CD8-positive, alpha-beta memory T cell (primary cell): Measurements from ENCODE around the gene PPP4R4. TPM values are rescaled to one million over a fixed set of nuclear protein-coding genes. Genes with fewer than 3 reads are reported as not detected.
"Not testable (repeated sequence)": the region's sequence is repeated elsewhere in the genome, so short reads cannot be mapped to it uniquely, and the experiment has no call there.

Experiments used
- CTCF ChIA-PET: fragments of 350-600 bp; sonication (Branson Sonifier 250); formaldehyde crosslinking; loops from one replicate; lab custom pipeline; 2021; ENCODE audit warnings: antibody characterized with exemption; lab: Charles Lee
- POLR2A ChIA-PET: fragments of 350-600 bp; sonication (Branson Sonifier 250); formaldehyde crosslinking; loops from one replicate; lab custom pipeline; 2021; ENCODE audit warnings: antibody characterized with exemption; lab: Charles Lee
- DNase-seq, 5 donors: peaks; one replicate each; pipeline versions ENCODE4 v3.0.0 to v3.0.0-alpha.2; 2020 to 2022; ENCODE audit warnings: mixed read lengths in 1 of 5
- H3K27ac ChIP-seq: one replicate; pipeline ENCODE4 v1.7.0; 2013; ENCODE audit warnings: low read depth, mild to moderate bottlenecking, low read length, moderate library complexity
- H3K27me3 ChIP-seq: 2 replicates; pipeline ENCODE4 v1.7.0; 2013; ENCODE audit warnings: low read length, mild to moderate bottlenecking; ENCODE audit not compliant: insufficient read depth, poor library complexity, severe bottlenecking
- H3K36me3 ChIP-seq: 2 replicates; pipeline ENCODE4 v1.7.0; 2013; ENCODE audit warnings: mild to moderate bottlenecking, low read length, moderate library complexity; ENCODE audit not compliant: insufficient read depth
- H3K4me1 ChIP-seq: 2 replicates; pipeline ENCODE4 v1.7.0; 2013; ENCODE audit warnings: mild to moderate bottlenecking, low read length, moderate library complexity; ENCODE audit not compliant: insufficient read depth
- H3K4me3 ChIP-seq: 2 replicates; pipeline ENCODE4 v1.7.0; 2013; ENCODE audit warnings: mild to moderate bottlenecking, low read length
- H3K9me3 ChIP-seq: 2 replicates; pipeline ENCODE4 v1.7.0; 2013; ENCODE audit warnings: mild to moderate bottlenecking, low read length
- H3K27ac Mint-ChIP-seq, 8 donors: one replicate each; pipeline ENCODE4 v1.8.0; 2020 to 2021; ENCODE audit warnings: mixed read lengths in 8 of 8, mild to moderate bottlenecking in 6 of 8, inconsistent platforms in 3 of 8, moderate library complexity in 3 of 8
- H3K27me3 Mint-ChIP-seq, 2 donors: one replicate each; pipeline ENCODE4 v1.8.0; 2020 to 2021; ENCODE audit warnings: mixed read lengths in 2 of 2, mild to moderate bottlenecking in 1 of 2, moderate library complexity in 1 of 2
- H3K36me3 Mint-ChIP-seq, 3 donors: one replicate each; pipeline ENCODE4 v1.8.0; 2020 to 2021; ENCODE audit warnings: mixed read lengths in 3 of 3, inconsistent platforms in 1 of 3, mild to moderate bottlenecking in 1 of 3
- H3K4me1 Mint-ChIP-seq, 3 donors: one replicate each; pipeline ENCODE4 v1.8.0; 2020 to 2021; ENCODE audit warnings: mixed read lengths in 3 of 3, inconsistent platforms in 1 of 3, mild to moderate bottlenecking in 1 of 3
- H3K4me3 Mint-ChIP-seq, 7 donors: one replicate each; pipeline ENCODE4 v1.8.0; 2020 to 2021; ENCODE audit warnings: mixed read lengths in 7 of 7, mild to moderate bottlenecking in 6 of 7, moderate library complexity in 4 of 7, inconsistent platforms in 2 of 7
- H3K9me3 Mint-ChIP-seq, 5 donors: one replicate each; pipeline ENCODE4 v1.8.0; 2020 to 2022; ENCODE audit warnings: mixed read lengths in 5 of 5, mild to moderate bottlenecking in 3 of 5, moderate library complexity in 2 of 5, inconsistent platforms in 1 of 5
- polyA plus RNA-seq: library from polyadenylated mRNA; unstranded; fragments of 300-500 nt; fragmentation: Illumina TruSeq; gene quantifications from one replicate; pipeline ENCODE4 v1.2.3, GENCODE V29; 2021
- total RNA-seq, 2 experiments: library from RNA; stranded (reverse); gene quantifications; one replicate each; pipeline ENCODE4 v1.2.3, GENCODE V29; 2021

Gene PPP4R4
- total and polyA plus RNA-seq, 3 experiments from 2014 or later: 0.17 to 1.8 (median 1.2) TPM

- ChIA-PET CTCF (interaction anchor here (1.2 to 2.1 kb wide), 2 partner anchors 16 to 27 kb away, joined by 4 to 8 read pairs; no protein-coding TSS in a partner anchor), POLR2A (no interaction called here)
- H3K27me3 Mint-ChIP-seq: peaks cover 18 to 39% of the 10 kb centered on the region in 2 donors
- Histone ChIP-seq H3K9me3 (no peaks in the 10 kb centered on the region), H3K36me3 (no peaks in the 10 kb centered on the region), H3K4me3 (no peak overlapping the region), H3K27ac (no peak overlapping the region), H3K27me3 (no peaks in the 10 kb centered on the region), H3K4me1 (peaks cover 5% of the 10 kb centered on the region)
- no peak overlapping the region for H3K27ac Mint-ChIP-seq
- no peaks in the 10 kb centered on the region for H3K9me3 Mint-ChIP-seq
- DNase-seq: no peak
- H3K36me3 Mint-ChIP-seq: peaks cover 0 to 9% (median 0%) of the 10 kb centered on the region in 3 donors
- peaks cover 2 to 6% (median 4%) of the 10 kb centered on the region in 3 donors for H3K4me1 Mint-ChIP-seq
- peak overlapping the region in 1 of 7 donors; percentile 5 for H3K4me3 Mint-ChIP-seq
These were observed 21.4 kb upstream of the PPP4R4 start for GRCh38 chr14:94152676-94153075.

- Mint-ChIP-seq H3K4me3 (no peak overlapping the region), H3K27ac (no peak overlapping the region), H3K4me1 (peaks cover 13 to 18% (median 16%) of the 10 kb centered on the region in 3 donors), H3K9me3 (no peaks in the 10 kb centered on the region), H3K36me3 (peaks cover 0 to 9% (median 0%) of the 10 kb centered on the region in 3 donors), H3K27me3 (peaks cover 18 to 39% of the 10 kb centered on the region in 2 donors)
- Histone ChIP-seq H3K27ac (no peak overlapping the region), H3K9me3 (no peaks in the 10 kb centered on the region), H3K4me1 (peaks cover 17% of the 10 kb centered on the region), H3K4me3 (no peak overlapping the region), H3K36me3 (no peaks in the 10 kb centered on the region), H3K27me3 (no peaks in the 10 kb centered on the region)
- DNase-seq: no peak
- POLR2A ChIA-PET: no interaction called here
- CTCF ChIA-PET: interaction anchor here (2.1 kb wide), 1 partner anchor 17 kb away, joined by 8 read pairs; no protein-coding TSS in a partner anchor
These were observed 20.3 kb upstream of the PPP4R4 start for GRCh38 chr14:94153750-94154342.

- Mint-ChIP-seq H3K27me3 (peaks cover 13 to 42% of the 10 kb centered on the region in 2 donors), H3K4me1 (peaks cover 24 to 38% (median 28%) of the 10 kb centered on the region in 3 donors)
- H3K4me3 ChIP-seq, H3K9me3 ChIP-seq, H3K27ac ChIP-seq, POLR2A ChIA-PET, H3K36me3 Mint-ChIP-seq, H3K27me3 ChIP-seq, H3K9me3 Mint-ChIP-seq, H3K36me3 ChIP-seq, H3K27ac Mint-ChIP-seq, H3K4me3 Mint-ChIP-seq, DNase-seq: not testable (repeated sequence)
- CTCF ChIA-PET: interaction anchor here (4.1 kb wide), 1 partner anchor 19 kb away, joined by 16 read pairs; no protein-coding TSS in a partner anchor
- peaks cover 27% of the 10 kb centered on the region for H3K4me1 ChIP-seq
These were observed 18.0 kb upstream of the PPP4R4 start for GRCh38 chr14:94156143-94156542.

- Mint-ChIP-seq H3K27ac (no peak overlapping the region), H3K9me3 (no peaks in the 10 kb centered on the region), H3K27me3 (peaks cover 11 to 35% of the 10 kb centered on the region in 2 donors), H3K36me3 (peaks cover 0 to 9% (median 0%) of the 10 kb centered on the region in 3 donors), H3K4me1 (peaks cover 33 to 49% (median 33%) of the 10 kb centered on the region in 3 donors), H3K4me3 (no peak overlapping the region)
- H3K27me3 ChIP-seq: no peaks in the 10 kb centered on the region
- ChIA-PET CTCF (interaction anchor here (1.0 to 4.1 kb wide), 2 partner anchors 20 to 24 kb away, joined by 4 to 16 read pairs; no protein-coding TSS in a partner anchor), POLR2A (no interaction called here)
- no peak for DNase-seq
- no peak overlapping the region for H3K4me3 ChIP-seq
- no peaks in the 10 kb centered on the region for H3K36me3 ChIP-seq
- H3K4me1 ChIP-seq: peaks cover 37% of the 10 kb centered on the region
- H3K27ac ChIP-seq: no peak overlapping the region
- no peaks in the 10 kb centered on the region for H3K9me3 ChIP-seq
These were observed 16.9 kb upstream of the PPP4R4 start for GRCh38 chr14:94157197-94157596.

- Mint-ChIP-seq H3K36me3 (peaks cover 0 to 3% (median 0%) of the 10 kb centered on the region in 3 donors), H3K4me3 (peak overlapping the region; percentile 15 to 69 (median 46)), H3K4me1 (peaks cover 33 to 52% (median 34%) of the 10 kb centered on the region in 3 donors), H3K9me3 (no peaks in the 10 kb centered on the region), H3K27ac (peak overlapping the region in 6 of 8 donors; percentile 2 to 72 (median 14)), H3K27me3 (peaks cover 8 to 25% of the 10 kb centered on the region in 2 donors)
- ChIA-PET CTCF (interaction anchor here (1.0 to 4.1 kb wide), 2 partner anchors 21 to 25 kb away, joined by 4 to 16 read pairs; no protein-coding TSS in a partner anchor), POLR2A (no interaction called here)
- H3K9me3 ChIP-seq: no peaks in the 10 kb centered on the region
- peak overlapping the region; percentile 30 for H3K4me3 ChIP-seq
- no peaks in the 10 kb centered on the region for H3K27me3 ChIP-seq
- H3K36me3 ChIP-seq: no peaks in the 10 kb centered on the region
- no peak overlapping the region for H3K27ac ChIP-seq
- peaks cover 41% of the 10 kb centered on the region for H3K4me1 ChIP-seq
- DNase-seq: peak in 2 of 5 donors; percentile 34
These were observed 15.8 kb upstream of the PPP4R4 start for GRCh38 chr14:94158239-94158883.

GRCh38 chr14:94161058-94161457 is 13.1 kb upstream of the PPP4R4 start:
- Mint-ChIP-seq H3K36me3 (no peaks in the 10 kb centered on the region), H3K4me3 (no peak overlapping the region), H3K27ac (peak overlapping the region in 4 of 8 donors; percentile 41 to 81 (median 75)), H3K4me1 (peaks cover 33 to 60% (median 34%) of the 10 kb centered on the region in 3 donors), H3K9me3 (no peaks in the 10 kb centered on the region), H3K27me3 (peaks cover 6 to 14% of the 10 kb centered on the region in 2 donors)
- no peaks in the 10 kb centered on the region for H3K27me3 ChIP-seq
- H3K36me3 ChIP-seq: no peaks in the 10 kb centered on the region
- POLR2A ChIA-PET: no interaction called here
- CTCF ChIA-PET: interaction anchor here (1.1 to 2.8 kb wide), 4 partner anchors 14 to 190 kb away, joined by 3 to 12 read pairs (median 7); partner anchors contain the start of gene PPP4R4
- H3K4me3 ChIP-seq: no peak overlapping the region
- peaks cover 45% of the 10 kb centered on the region for H3K4me1 ChIP-seq
- H3K9me3 ChIP-seq: no peaks in the 10 kb centered on the region
- no peak for DNase-seq
- H3K27ac ChIP-seq: no peak overlapping the region

GRCh38 chr14:94161981-94162380 is 12.1 kb upstream of the PPP4R4 start:
- Histone ChIP-seq H3K4me3 (no peak overlapping the region), H3K36me3 (no peaks in the 10 kb centered on the region), H3K27ac (no peak overlapping the region), H3K9me3 (no peaks in the 10 kb centered on the region), H3K27me3 (no peaks in the 10 kb centered on the region), H3K4me1 (peaks cover 45% of the 10 kb centered on the region)
- CTCF ChIA-PET: interaction anchor here (1.1 to 2.8 kb wide), 5 partner anchors 9 to 191 kb away, joined by 3 to 12 read pairs (median 6); partner anchors contain the start of gene PPP4R4
- H3K27me3 Mint-ChIP-seq: peaks cover 6 to 14% of the 10 kb centered on the region in 2 donors
- H3K4me3 Mint-ChIP-seq: peak overlapping the region in 1 of 7 donors; percentile 33
- H3K4me1 Mint-ChIP-seq: peaks cover 33 to 59% (median 34%) of the 10 kb centered on the region in 3 donors
- DNase-seq: no peak
- H3K36me3 Mint-ChIP-seq: no peaks in the 10 kb centered on the region
- POLR2A ChIA-PET: no interaction called here
- no peaks in the 10 kb centered on the region for H3K9me3 Mint-ChIP-seq
- H3K27ac Mint-ChIP-seq: peak overlapping the region in 5 of 8 donors; percentile 17 to 90 (median 44)
